Measurements from ENCODE around the gene SPATA9.

SPATA9 gene

GRCh38 chr5:95619096-95619495 is 63.7 kb downstream of the SPATA9 start:
- Histone ChIP-seq H4K20me1 (ENCODE audit: insufficient read depth, low read length) (no peaks in the 10 kb centered on the region), H3K27me3 (ENCODE audit: insufficient read depth, low read length, poor library complexity) (no peaks in the 10 kb centered on the region), H3K9ac (ENCODE audit: low read depth, low read length) (no peak overlapping the region), H3K9me3 (ENCODE audit: insufficient read depth, low read length, severe bottlenecking) (no peaks in the 10 kb centered on the region), H3K4me1 (ENCODE audit: insufficient read depth, low read length) (peaks cover 32% of the 10 kb centered on the region), H3K27ac (ENCODE audit: low read length) (no peak overlapping the region), H3K4me2 (ENCODE audit: insufficient read depth, low read length) (no peak overlapping the region), H3K36me3 (ENCODE audit: insufficient read depth, low read length) (no peaks in the 10 kb centered on the region), H3K4me3 (ENCODE audit: low read depth in 1 of 2, low read length in 2 of 2) (no peak overlapping the region), H2AFZ (ENCODE audit: low read depth, low read length) (no peak overlapping the region), H3K79me2 (ENCODE audit: insufficient read depth, low read length) (no peaks in the 10 kb centered on the region)
- TF ChIP-seq, protein P1, sequence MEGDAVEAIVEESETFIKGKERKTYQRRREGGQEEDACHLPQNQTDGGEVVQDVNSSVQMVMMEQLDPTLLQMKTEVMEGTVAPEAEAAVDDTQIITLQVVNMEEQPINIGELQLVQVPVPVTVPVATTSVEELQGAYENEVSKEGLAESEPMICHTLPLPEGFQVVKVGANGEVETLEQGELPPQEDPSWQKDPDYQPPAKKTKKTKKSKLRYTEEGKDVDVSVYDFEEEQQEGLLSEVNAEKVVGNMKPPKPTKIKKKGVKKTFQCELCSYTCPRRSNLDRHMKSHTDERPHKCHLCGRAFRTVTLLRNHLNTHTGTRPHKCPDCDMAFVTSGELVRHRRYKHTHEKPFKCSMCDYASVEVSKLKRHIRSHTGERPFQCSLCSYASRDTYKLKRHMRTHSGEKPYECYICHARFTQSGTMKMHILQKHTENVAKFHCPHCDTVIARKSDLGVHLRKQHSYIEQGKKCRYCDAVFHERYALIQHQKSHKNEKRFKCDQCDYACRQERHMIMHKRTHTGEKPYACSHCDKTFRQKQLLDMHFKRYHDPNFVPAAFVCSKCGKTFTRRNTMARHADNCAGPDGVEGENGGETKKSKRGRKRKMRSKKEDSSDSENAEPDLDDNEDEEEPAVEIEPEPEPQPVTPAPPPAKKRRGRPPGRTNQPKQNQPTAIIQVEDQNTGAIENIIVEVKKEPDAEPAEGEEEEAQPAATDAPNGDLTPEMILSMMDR (IDR thresholded peaks at IDR 0.05; ENCODE audit: borderline replicate concordance, extremely low read depth, low read length, poor library complexity, severe bottlenecking): no peak
- no peak for TF ChIP-seq EZH2 (IDR thresholded peaks at IDR 0.05; ENCODE audit: borderline replicate concordance, low read depth, low read length, severe bottlenecking)
- DNase-seq (no peak), ATAC-seq (ENCODE audit: insufficient read depth, low read depth) (no peak)

GRCh38 chr5:95617057-95617456 is 65.7 kb downstream of the SPATA9 start:
- H3K4me2 ChIP-seq (ENCODE audit: insufficient read depth, low read length): no peak overlapping the region
- H3K27ac ChIP-seq (ENCODE audit: low read length): no peak overlapping the region
- TF ChIP-seq, protein P1 (IDR thresholded peaks at IDR 0.05; ENCODE audit: borderline replicate concordance, extremely low read depth, low read length, poor library complexity, severe bottlenecking): no peak
- no peak for TF ChIP-seq EZH2 (IDR thresholded peaks at IDR 0.05; ENCODE audit: borderline replicate concordance, low read depth, low read length, severe bottlenecking)
- H3K9ac ChIP-seq (ENCODE audit: low read depth, low read length): no peak overlapping the region
- no peak for ATAC-seq (ENCODE audit: insufficient read depth, low read depth)
- DNase-seq: no peak
- no peak overlapping the region for H3K4me3 ChIP-seq (ENCODE audit: low read depth in 1 of 2, low read length in 2 of 2)
- no peaks in the 10 kb centered on the region for H3K79me2 ChIP-seq (ENCODE audit: insufficient read depth, low read length)
- peaks cover 11% of the 10 kb centered on the region for H3K9me3 ChIP-seq (ENCODE audit: insufficient read depth, low read length, severe bottlenecking)
- peaks cover 23% of the 10 kb centered on the region for H3K4me1 ChIP-seq (ENCODE audit: insufficient read depth, low read length)
- no peaks in the 10 kb centered on the region for H3K27me3 ChIP-seq (ENCODE audit: insufficient read depth, low read length, poor library complexity)
- no peaks in the 10 kb centered on the region for H4K20me1 ChIP-seq (ENCODE audit: insufficient read depth, low read length)
- no peak overlapping the region for H2AFZ ChIP-seq (ENCODE audit: low read depth, low read length)
- no peaks in the 10 kb centered on the region for H3K36me3 ChIP-seq (ENCODE audit: insufficient read depth, low read length)

GRCh38 chr5:95615164-95615467 is 67.7 kb downstream of the SPATA9 start:
- ATAC-seq (ENCODE audit: insufficient read depth, low read depth) (no peak), DNase-seq (no peak)
- no peak overlapping the region for H2AFZ ChIP-seq (ENCODE audit: low read depth, low read length)
- H3K9ac ChIP-seq (ENCODE audit: low read depth, low read length): no peak overlapping the region
- H3K27me3 ChIP-seq (ENCODE audit: insufficient read depth, low read length, poor library complexity): no peaks in the 10 kb centered on the region
- peaks cover 11% of the 10 kb centered on the region for H3K9me3 ChIP-seq (ENCODE audit: insufficient read depth, low read length, severe bottlenecking)
- peaks cover 5% of the 10 kb centered on the region for H3K4me1 ChIP-seq (ENCODE audit: insufficient read depth, low read length)
- H3K79me2 ChIP-seq (ENCODE audit: insufficient read depth, low read length): no peaks in the 10 kb centered on the region
- H3K4me3 ChIP-seq (ENCODE audit: low read depth in 1 of 2, low read length in 2 of 2): no peak overlapping the region
- H3K4me2 ChIP-seq (ENCODE audit: insufficient read depth, low read length): no peak overlapping the region
- TF ChIP-seq, protein P1 (IDR thresholded peaks at IDR 0.05; ENCODE audit: borderline replicate concordance, extremely low read depth, low read length, poor library complexity, severe bottlenecking): no peak
- TF ChIP-seq EZH2 (IDR thresholded peaks at IDR 0.05; ENCODE audit: borderline replicate concordance, low read depth, low read length, severe bottlenecking): no peak
- no peaks in the 10 kb centered on the region for H3K36me3 ChIP-seq (ENCODE audit: insufficient read depth, low read length)
- H4K20me1 ChIP-seq (ENCODE audit: insufficient read depth, low read length): no peaks in the 10 kb centered on the region
- H3K27ac ChIP-seq (ENCODE audit: low read length): no peak overlapping the region

DNA sequence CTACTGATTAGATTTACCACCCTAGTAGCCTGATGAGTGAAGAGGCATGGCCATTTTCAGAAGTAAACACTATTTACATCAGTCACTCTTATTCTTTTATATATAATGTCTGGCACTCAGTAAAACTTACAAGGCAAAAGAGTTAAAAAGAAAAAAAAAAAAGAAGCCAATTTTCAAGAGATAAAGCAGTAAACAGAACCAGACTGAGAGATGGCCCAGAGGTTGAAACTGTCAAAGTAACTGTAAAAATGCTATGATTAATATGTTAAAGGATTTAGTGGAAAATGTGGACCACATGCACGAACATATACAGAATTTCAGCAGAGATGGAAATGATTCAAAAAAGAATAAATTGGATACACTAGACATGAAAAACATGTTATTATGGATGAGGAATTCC is 69.3 kb downstream of the SPATA9 start:
- Histone ChIP-seq H4K20me1 (ENCODE audit: insufficient read depth, low read length) (no peaks in the 10 kb centered on the region), H3K4me1 (ENCODE audit: insufficient read depth, low read length) (no peaks in the 10 kb centered on the region), H3K9me3 (ENCODE audit: insufficient read depth, low read length, severe bottlenecking) (peaks cover 11% of the 10 kb centered on the region), H2AFZ (ENCODE audit: low read depth, low read length) (no peak overlapping the region), H3K27me3 (ENCODE audit: insufficient read depth, low read length, poor library complexity) (no peaks in the 10 kb centered on the region), H3K27ac (ENCODE audit: low read length) (no peak overlapping the region), H3K79me2 (ENCODE audit: insufficient read depth, low read length) (no peaks in the 10 kb centered on the region), H3K9ac (ENCODE audit: low read depth, low read length) (no peak overlapping the region), H3K36me3 (ENCODE audit: insufficient read depth, low read length) (no peaks in the 10 kb centered on the region), H3K4me2 (ENCODE audit: insufficient read depth, low read length) (no peak overlapping the region), H3K4me3 (ENCODE audit: low read depth in 1 of 2, low read length in 2 of 2) (no peak overlapping the region)
- DNase-seq (no peak), ATAC-seq (ENCODE audit: insufficient read depth, low read depth) (no peak)
- TF ChIP-seq EZH2 (IDR thresholded peaks at IDR 0.05; ENCODE audit: borderline replicate concordance, low read depth, low read length, severe bottlenecking): no peak
- TF ChIP-seq, protein P1 (IDR thresholded peaks at IDR 0.05; ENCODE audit: borderline replicate concordance, extremely low read depth, low read length, poor library complexity, severe bottlenecking): no peak

Measured in DND-41 (cell line).